ENCODE results near the gene COG7.
"Not testable (repeated sequence)": the region's sequence is repeated elsewhere in the genome, so short reads cannot be mapped to it uniquely, and the experiment has no call there.

The COG7 gene

GRCh38 chr16:23409522-23409921 lies 43.5 kb downstream of the COG7 start:
- H3K4me3 ChIP-seq (ENCODE audit: low read length): no peak overlapping the region
- TF ChIP-seq ZNF274 (IDR thresholded peaks at IDR 0.05; ENCODE audit: low read depth, low read length): no peak

GRCh38 chr16:23408823-23409298 lies 44.1 kb downstream of the COG7 start:
- H3K4me3 ChIP-seq (ENCODE audit: low read length): no peak overlapping the region
- TF ChIP-seq ZNF274 (IDR thresholded peaks at IDR 0.05; ENCODE audit: low read depth, low read length): no peak

GRCh38 chr16:23408242-23408822 lies 44.7 kb downstream of the COG7 start:
- no peak overlapping the region for H3K4me3 ChIP-seq (ENCODE audit: low read length)
- TF ChIP-seq ZNF274 (IDR thresholded peaks at IDR 0.05; ENCODE audit: low read depth, low read length): no peak

- TF ChIP-seq ZNF274 (IDR thresholded peaks at IDR 0.05; ENCODE audit: low read depth, low read length): no peak
- no peak overlapping the region for H3K4me3 ChIP-seq (ENCODE audit: low read length)
Observed at GRCh38 chr16:23407436-23408127, 45.4 kb downstream of the COG7 start.

DNA sequence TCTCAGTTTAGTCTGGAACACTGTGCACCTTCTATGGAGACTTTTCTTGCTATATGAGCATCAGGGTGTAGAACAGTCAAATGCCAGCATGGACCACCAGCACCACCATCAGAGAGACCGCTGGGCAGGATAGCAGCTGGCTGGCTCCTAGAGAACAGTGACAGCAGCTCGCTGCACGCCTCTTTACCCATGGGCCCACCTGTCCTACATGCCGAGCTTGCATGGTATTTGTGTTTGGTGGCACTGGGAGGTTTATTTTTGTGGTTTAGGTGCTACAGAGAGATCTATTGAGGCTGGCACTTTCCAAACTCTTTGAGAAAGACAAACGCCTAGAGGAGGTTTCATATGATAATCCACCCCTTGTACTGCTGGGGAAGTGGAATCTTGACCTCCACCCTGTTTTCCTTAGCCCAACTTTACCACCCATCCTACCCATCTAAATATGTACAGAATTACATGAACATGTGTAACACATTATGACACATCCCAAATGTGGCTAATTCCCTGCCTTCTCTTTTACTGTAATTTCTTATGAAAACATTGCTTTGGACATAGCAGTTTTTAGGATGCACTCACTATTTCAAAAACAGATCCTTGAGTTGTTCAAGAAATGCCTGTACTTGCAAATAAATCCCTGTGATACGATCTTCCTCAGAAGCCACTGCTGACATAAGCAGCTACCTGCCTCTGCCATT lies 46.3 kb downstream of the COG7 start:
- no peak for TF ChIP-seq ZNF274 (IDR thresholded peaks at IDR 0.05; ENCODE audit: low read depth, low read length)
- no peak overlapping the region for H3K4me3 ChIP-seq (ENCODE audit: low read length)

GRCh38 chr16:23406024-23406423 lies 47.0 kb downstream of the COG7 start:
- TF ChIP-seq ZNF274 (IDR thresholded peaks at IDR 0.05; ENCODE audit: low read depth, low read length): no peak
- no peak overlapping the region for H3K4me3 ChIP-seq (ENCODE audit: low read length)

- TF ChIP-seq ZNF274 (IDR thresholded peaks at IDR 0.05; ENCODE audit: low read depth, low read length): no peak
- no peak overlapping the region for H3K4me3 ChIP-seq (ENCODE audit: low read length)
Observed at GRCh38 chr16:23403547-23403946, 49.4 kb downstream of the COG7 start.

- no peak overlapping the region for H3K4me3 ChIP-seq (ENCODE audit: low read length)
- no peak for TF ChIP-seq ZNF274 (IDR thresholded peaks at IDR 0.05; ENCODE audit: low read depth, low read length)
Observed at GRCh38 chr16:23402100-23402499, 50.9 kb downstream of the COG7 start.

- no peak for TF ChIP-seq ZNF274 (IDR thresholded peaks at IDR 0.05; ENCODE audit: low read depth, low read length)
- no peak overlapping the region for H3K4me3 ChIP-seq (ENCODE audit: low read length)
Observed at GRCh38 chr16:23401139-23401538, 51.9 kb downstream of the COG7 start.

DNA sequence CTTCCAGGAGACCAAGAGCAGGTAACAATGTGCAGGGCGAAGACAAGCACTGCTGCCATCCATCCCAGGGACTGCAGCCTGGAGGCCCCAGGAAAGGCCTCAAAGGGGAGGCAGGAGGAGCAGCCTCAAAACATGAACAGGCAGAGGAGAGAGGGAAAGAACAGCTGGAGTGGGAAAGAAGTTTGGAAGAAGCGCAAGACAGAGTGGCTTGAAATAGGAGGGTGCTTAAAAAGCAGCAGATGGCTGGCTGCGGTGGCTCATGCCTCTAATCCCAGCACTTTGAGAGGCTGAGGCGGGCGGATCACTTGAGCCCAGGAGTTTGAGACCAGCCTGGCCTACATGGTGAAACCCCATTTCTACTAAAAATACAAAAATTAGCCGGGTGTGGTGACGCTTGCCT lies 52.5 kb downstream of the COG7 start:
- H3K4me3 ChIP-seq (ENCODE audit: low read length): not testable (repeated sequence)

DNA sequence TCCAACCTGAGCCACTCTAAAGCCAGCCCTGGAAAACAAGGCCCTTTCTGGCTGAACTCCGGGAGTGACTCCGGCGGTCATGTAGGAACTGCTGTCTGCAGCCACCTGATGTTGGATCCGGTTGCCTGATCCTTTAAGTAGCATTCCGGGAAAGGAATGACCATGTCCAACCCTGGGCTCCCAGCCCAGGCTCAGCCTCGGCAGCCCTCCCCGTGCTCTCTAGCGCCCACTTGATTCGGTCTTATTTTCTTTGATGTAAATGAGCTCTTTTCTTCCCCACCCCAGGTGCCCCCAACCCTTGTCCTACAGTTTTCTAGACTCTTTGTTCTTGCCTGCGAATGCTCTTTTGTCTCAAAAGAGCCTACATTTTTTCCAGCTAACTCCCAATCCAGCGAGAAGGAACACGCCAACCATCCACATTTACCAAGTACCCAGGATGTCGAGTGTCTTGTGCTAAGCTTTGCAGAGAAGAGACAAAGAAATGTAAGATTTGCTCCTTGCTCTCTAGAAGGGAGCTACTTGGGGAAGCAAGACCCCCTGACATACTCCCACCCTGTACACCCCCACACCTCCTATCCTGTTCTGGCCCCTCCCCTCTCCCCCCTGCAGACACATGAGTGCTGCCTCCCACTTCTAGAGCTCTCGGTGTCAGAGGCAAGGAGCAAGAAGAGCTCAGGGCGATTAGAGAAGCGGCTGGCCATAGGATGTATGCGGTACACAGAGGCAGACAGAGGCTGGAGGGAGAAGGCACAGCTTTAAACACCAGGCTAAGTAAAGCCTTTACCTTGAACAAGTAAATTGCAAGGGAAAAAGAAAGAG lies 53.8 kb downstream of the COG7 start:
- H3K4me3 ChIP-seq (ENCODE audit: low read length): no peak overlapping the region
- TF ChIP-seq ZNF274 (IDR thresholded peaks at IDR 0.05; ENCODE audit: low read depth, low read length): no peak

GRCh38 chr16:23397464-23397863 lies 55.5 kb downstream of the COG7 start:
- no peak for TF ChIP-seq ZNF274 (IDR thresholded peaks at IDR 0.05; ENCODE audit: low read depth, low read length)

DNA sequence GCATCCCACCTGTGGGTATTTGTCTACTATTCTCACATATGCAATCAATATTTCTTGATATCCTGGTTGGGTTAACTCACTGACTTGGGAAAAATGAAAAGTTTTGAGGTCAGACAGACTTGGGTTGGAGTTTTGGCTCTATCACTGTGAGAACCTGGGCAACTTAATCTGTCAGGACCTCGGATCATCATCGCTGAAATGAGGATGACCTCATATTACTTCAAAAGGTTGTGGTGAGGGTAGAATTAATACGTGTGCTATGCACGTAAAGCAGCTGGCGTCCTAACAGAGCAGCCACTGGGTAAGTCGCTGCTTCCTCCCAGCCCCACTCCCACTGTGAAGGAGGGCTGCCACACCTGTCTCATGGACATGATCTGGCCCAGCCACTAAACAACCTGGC lies 57.3 kb downstream of the COG7 start:
- no peak for TF ChIP-seq ZNF274 (IDR thresholded peaks at IDR 0.05; ENCODE audit: low read depth, low read length)
- no peak overlapping the region for H3K4me3 ChIP-seq (ENCODE audit: low read length)

More at GRCh38 chr16:23397464-23397863, 55.5 kb downstream of the COG7 start:
- H3K4me3 ChIP-seq (ENCODE audit: low read length): no peak overlapping the region

DNA sequence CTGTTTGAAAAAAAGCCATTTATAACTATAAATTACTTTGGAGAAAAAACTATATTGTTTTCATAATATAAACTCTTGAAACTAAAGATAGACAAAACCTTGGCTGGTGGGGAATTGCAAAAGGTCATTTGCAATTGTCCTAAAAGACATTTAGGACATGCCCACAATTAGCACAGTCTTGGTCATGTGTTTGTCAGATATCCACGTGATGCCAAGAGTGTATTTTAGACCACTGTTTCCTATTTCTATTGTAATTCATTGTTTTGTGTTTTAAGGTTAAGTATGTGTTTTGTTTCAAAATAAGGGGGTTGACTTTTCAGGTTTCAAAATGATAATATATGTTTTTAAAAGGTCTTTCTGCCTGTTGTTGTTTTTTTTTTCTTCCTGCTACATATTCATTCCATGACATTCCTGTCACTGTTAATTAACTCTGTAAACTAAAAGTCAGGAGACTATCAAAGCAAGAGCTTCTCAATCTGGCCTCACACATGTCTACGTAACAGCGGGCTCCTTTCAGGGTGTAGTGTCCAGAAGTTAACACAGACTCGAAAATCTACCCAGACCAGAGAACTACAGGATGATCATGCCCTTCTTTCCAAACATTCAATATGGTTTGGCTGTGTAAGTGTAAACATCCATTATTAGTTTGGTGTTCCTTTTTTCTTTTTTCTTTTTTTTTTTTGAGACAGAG lies 58.7 kb downstream of the COG7 start:
- TF ChIP-seq ZNF274 (IDR thresholded peaks at IDR 0.05; ENCODE audit: low read depth, low read length): no peak
- no peak overlapping the region for H3K4me3 ChIP-seq (ENCODE audit: low read length)

Measured in GM08714 (cell line).